ENCODE measurements around the gene STMN1. TPM values are rescaled to one million over a fixed set of nuclear protein-coding genes. Genes with fewer than 3 reads are reported as not detected.

Gene STMN1
- total and polyA plus RNA-seq, 9 of the 15 experiments (the other 6 are each of a cell fraction or from before 2014, with no cell fraction given): 269 to 2,153 (median 595) TPM

GRCh38 chr1:25933479-25934365 is 27.5 kb upstream of the STMN1 start (continued):
- 0 out of 4 replicates have a peak, but pooled peaks of 1 of the 2 experiments have one; percentile 25 for TF ChIP-seq MLLT1 (IDR thresholded peaks at IDR 0.05)
- TF ChIP-seq ZBTB2 (IDR thresholded peaks at IDR 0.05): no peak
- no peak for TF ChIP-seq RBM39 (optimal IDR thresholded peaks at IDR 0.05; ENCODE audit: low read depth, low read length)
- TF ChIP-seq ZNF592 (IDR thresholded peaks at IDR 0.05): peak; percentile 66; the same call in 1 of the 2 replicates
- TF ChIP-seq PRMT5 (CRISPR knock-in tag; IDR thresholded peaks at IDR 0.05): no peak
- peak; percentile 57 for TF ChIP-seq NFE2 (IDR thresholded peaks at IDR 0.05; ENCODE audit: low read depth)
- no peak for TF ChIP-seq ZNF197 (CRISPR knock-in tag; IDR thresholded peaks at IDR 0.05; ENCODE audit: low read depth)
- TF ChIP-seq NR2C1 (IDR thresholded peaks at IDR 0.05): peak; percentile 93
- TF ChIP-seq NR2C1 (tag; IDR thresholded peaks at IDR 0.05): peak; percentile 94
- no peak for TF ChIP-seq NFYB (IDR thresholded peaks at IDR 0.05; ENCODE audit: extremely low read depth, insufficient read length)
- TF ChIP-seq SMAD2 (IDR thresholded peaks at IDR 0.05; ENCODE audit: low read depth, low read length): no peak
- TF ChIP-seq KAT8 (IDR thresholded peaks at IDR 0.05; ENCODE audit: low read depth): no peak
- peak; percentile 63 for TF ChIP-seq MTA3 (IDR thresholded peaks at IDR 0.05; ENCODE audit: borderline replicate concordance)
- TF ChIP-seq ESRRB (CRISPR knock-in tag; IDR thresholded peaks at IDR 0.05; ENCODE audit: borderline replicate concordance): no peak
- no peak for TF ChIP-seq ELF1 (tag; IDR thresholded peaks at IDR 0.05)
- 0 out of 2 replicates have a peak, but pooled peaks have one; percentile 28 for TF ChIP-seq ZSCAN32 (CRISPR knock-in tag; IDR thresholded peaks at IDR 0.05)
- TF ChIP-seq TAL1 (IDR thresholded peaks at IDR 0.05): peak; percentile 90
- TF ChIP-seq DEAF1 (CRISPR knock-in tag; IDR thresholded peaks at IDR 0.05): no peak
